Activated CD4-positive, alpha-beta T cell treated with anti-CD3 and anti-CD28 coated beads for 4 hours (primary cell): ENCODE data around the gene PLXNA4.
"Not testable (repeated sequence)": the region's sequence is repeated elsewhere in the genome, so short reads cannot be mapped to it uniquely, and the experiment has no call there.

Experiments
- DNase-seq, 2 donors: peaks; one replicate each; pipeline ENCODE4 v3.0.0-alpha.2; 2020

Gene PLXNA4

GRCh38 chr7:132190683-132191082 lies 385.6 kb downstream of the PLXNA4 start:
- DNase-seq: no peak

GRCh38 chr7:132189881-132190280 lies 386.4 kb downstream of the PLXNA4 start:
- DNase-seq: no peak

- no peak for DNase-seq
Measured at GRCh38 chr7:132187869-132188789, 388.1 kb downstream of the PLXNA4 start.

GRCh38 chr7:132187391-132187790 lies 388.9 kb downstream of the PLXNA4 start:
- DNase-seq: no peak

GRCh38 chr7:132185150-132185549 lies 391.1 kb downstream of the PLXNA4 start:
- no peak for DNase-seq

- DNase-seq: no peak
Measured at GRCh38 chr7:132183781-132184380, 392.4 kb downstream of the PLXNA4 start.

GRCh38 chr7:132182992-132183391 lies 393.3 kb downstream of the PLXNA4 start:
- no peak for DNase-seq

GRCh38 chr7:132181946-132182685 lies 394.2 kb downstream of the PLXNA4 start:
- DNase-seq: no peak

- DNase-seq: no peak
Measured at GRCh38 chr7:132181371-132181770, 394.9 kb downstream of the PLXNA4 start.

- no peak for DNase-seq
Measured at GRCh38 chr7:132180481-132180880, 395.8 kb downstream of the PLXNA4 start.

GRCh38 chr7:132179681-132180080 lies 396.6 kb downstream of the PLXNA4 start:
- DNase-seq: no peak

GRCh38 chr7:132179080-132179430 lies 397.2 kb downstream of the PLXNA4 start:
- DNase-seq: no peak

GRCh38 chr7:132178402-132179079 lies 397.7 kb downstream of the PLXNA4 start:
- not testable (repeated sequence) for DNase-seq

GRCh38 chr7:132177708-132178401 lies 398.4 kb downstream of the PLXNA4 start:
- no peak for DNase-seq

- no peak for DNase-seq
Measured at GRCh38 chr7:132176719-132177118, 399.6 kb downstream of the PLXNA4 start.

- no peak for DNase-seq
Measured at GRCh38 chr7:132171130-132171576, 405.1 kb downstream of the PLXNA4 start.

- no peak for DNase-seq
Measured at GRCh38 chr7:132169730-132170129, 406.5 kb downstream of the PLXNA4 start.

- no peak for DNase-seq
Measured at GRCh38 chr7:132168239-132168638, 408.0 kb downstream of the PLXNA4 start.

- DNase-seq: not testable (repeated sequence)
Measured at GRCh38 chr7:132165695-132166094, 410.6 kb downstream of the PLXNA4 start.

- DNase-seq: no peak
Measured at GRCh38 chr7:132164558-132165125, 411.6 kb downstream of the PLXNA4 start.

GRCh38 chr7:132162556-132163144 lies 413.6 kb downstream of the PLXNA4 start:
- DNase-seq: no peak

- DNase-seq: no peak
Measured at GRCh38 chr7:132161976-132162375, 414.3 kb downstream of the PLXNA4 start.
